ENCODE measurements around the gene UMPS. TPM values are rescaled to one million over a fixed set of nuclear protein-coding genes. Genes with fewer than 3 reads are reported as not detected.

UMPS gene
- total and polyA plus RNA-seq, 2 of the 4 experiments (the other 2 are of a cell fraction) = 18.7 to 26.7 TPM

GRCh38 chr3:124765197-124765840 lies 35.1 kb downstream of the UMPS start:
- H3K18ac ChIP-seq (ENCODE audit: low read depth, low read length) = no peak overlapping the region
- H4K20me1 ChIP-seq (ENCODE audit: insufficient read depth, low read length) = 0 out of 2 replicates have a peak, but pooled peaks cover 2% of the 10 kb centered on the region
- peaks cover 0 to 10% of the 10 kb centered on the region in 2 experiments; a peak in 2 of 4 replicates for H3K79me1 ChIP-seq (ENCODE audit: low read depth in 1 of 2, low read length in 2 of 2)
- no peak overlapping the region for H2BK120ac ChIP-seq (ENCODE audit: low read depth, low read length)
- no TSS peak for BruUV-seq (replicated peaks)
- H4K5ac ChIP-seq (ENCODE audit: low read depth, low read length) = no peak overlapping the region
- no peak overlapping the region for H3K14ac ChIP-seq (replicated peaks; ENCODE audit: low read depth, low read length)
- no peak for TF ChIP-seq CTCF (conservative IDR thresholded peaks at IDR 0.05; ENCODE audit: low read depth, low read length)
- no peak for TF ChIP-seq BHLHE40 (IDR thresholded peaks at IDR 0.05; ENCODE audit: low read depth, low read length)
- no peak for TF ChIP-seq FOS (IDR thresholded peaks at IDR 0.05; ENCODE audit: low read depth, low read length)
- intact Hi-C loops (cut with micrococcal nuclease) (no loop called here), in situ Hi-C loops (cut with MboI; ENCODE audit: low sequenced_read_pairs) (loop anchor here (10.0 kb wide), 1 partner anchor 669 kb away; no protein-coding TSS in a partner anchor), dilution Hi-C loops (cut with HindIII; ENCODE audit: low sequenced_read_pairs, unreplicated experiment) (loop anchor here (25.0 kb wide), 1 partner anchor 122 kb away; the partner anchor contains the start of gene ITGB5)
- WGBS, 2 experiments (ENCODE audit: extremely low coverage in 2 of 2, insufficient read length in 1 of 2) = 94% methylated on average over 2 of the region's 5 CpGs; no CpG with 5 or more reads in 1 of the 2 experiments
- H3K36me3 ChIP-seq (ENCODE audit: control insufficient read depth, insufficient read depth, low read length) = peaks cover 53% of the 10 kb centered on the region
- H3K4ac ChIP-seq (ENCODE audit: low read depth, low read length) = no peak overlapping the region
- no peak overlapping the region for H3K56ac ChIP-seq (ENCODE audit: extremely low read depth, insufficient read depth, low read length)
- no peak overlapping the region for H2AFZ ChIP-seq (replicated peaks; ENCODE audit: low read length, poor library complexity)
- ChIA-PET CTCF (no interaction called here), POLR2A (ENCODE audit: unreplicated experiment) (no interaction called here)
- no peak overlapping the region for H3K9ac ChIP-seq (ENCODE audit: low read depth, low read length)
- H3K4me2 ChIP-seq (ENCODE audit: low read depth, low read length) = no peak overlapping the region
- no peaks in the 10 kb centered on the region for H3K9me3 ChIP-seq (ENCODE audit: control insufficient read depth, insufficient read depth, low read length)
- peaks cover 4% of the 10 kb centered on the region; the same call in 1 of the 2 replicates for H3K4me1 ChIP-seq (ENCODE audit: control insufficient read depth, insufficient read depth, low read length)
- H3K9me1 ChIP-seq (ENCODE audit: insufficient read depth, low read length) = 0 out of 2 replicates have a peak, but pooled peaks cover 2% of the 10 kb centered on the region
- no peak overlapping the region for H2AK5ac ChIP-seq (ENCODE audit: low read depth, low read length)
- H4K8ac ChIP-seq (ENCODE audit: low read depth in 2 of 2, low read length in 2 of 2) = no peak overlapping the region
- H2BK20ac ChIP-seq (ENCODE audit: low read depth, low read length) = no peak overlapping the region
- DNase-seq (no peak), ATAC-seq (ENCODE audit: low read depth) (no peak)
- H3K27ac ChIP-seq (ENCODE audit: insufficient read depth, low read length) = no peak overlapping the region
- H2BK15ac ChIP-seq (ENCODE audit: low read depth, low read length) = no peak overlapping the region
- no peak overlapping the region for H3K23ac ChIP-seq (ENCODE audit: low read depth, low read length)
- H2AK9ac ChIP-seq (replicated peaks; ENCODE audit: low read depth, low read length, poor library complexity) = no peak overlapping the region
- no peak overlapping the region for H3K4me3 ChIP-seq (ENCODE audit: insufficient read depth, low read depth, low read length)
- no peak overlapping the region for H2BK5ac ChIP-seq (ENCODE audit: low read depth, low read length, poor library complexity, severe bottlenecking)
- H4K91ac ChIP-seq (ENCODE audit: insufficient read depth, low read depth, low read length) = no peak overlapping the region
- H3K27me3 ChIP-seq (ENCODE audit: control insufficient read depth, insufficient read depth, low read length) = no peaks in the 10 kb centered on the region
